Raji (cell line): Measurements from ENCODE around the gene ELAPOR1.

Experiments
- POLR2A ChIP-seq: IDR thresholded peaks from 2 replicates; pipeline ENCODE4 v1.6.1; 2011; ENCODE audit warnings: low read depth, low read length, control low read depth; ENCODE audit not compliant: insufficient read depth

ELAPOR1 gene

GRCh38 chr1:109112056-109112651 lies 1.8 kb upstream of the ELAPOR1 start:
- no peak for TF ChIP-seq POLR2A

- TF ChIP-seq POLR2A, result no peak
Measured at GRCh38 chr1:109112652-109113285, 1.1 kb upstream of the ELAPOR1 start.

- TF ChIP-seq POLR2A, result no peak
Measured at GRCh38 chr1:109114342-109114674, 393 bp downstream of the ELAPOR1 start.

GRCh38 chr1:109115685-109116084 lies 1.8 kb downstream of the ELAPOR1 start:
- no peak for TF ChIP-seq POLR2A

- TF ChIP-seq POLR2A, result no peak
Measured at GRCh38 chr1:109116286-109116685, 2.4 kb downstream of the ELAPOR1 start.

- no peak for TF ChIP-seq POLR2A
Measured at GRCh38 chr1:109118089-109118488, 4.2 kb downstream of the ELAPOR1 start.

- TF ChIP-seq POLR2A, result no peak
Measured at GRCh38 chr1:109120356-109120755, 6.4 kb downstream of the ELAPOR1 start.

GRCh38 chr1:109131059-109131458 lies 17.1 kb downstream of the ELAPOR1 start:
- no peak for TF ChIP-seq POLR2A

- no peak for TF ChIP-seq POLR2A
Measured at GRCh38 chr1:109131800-109132199, 17.9 kb downstream of the ELAPOR1 start.

- TF ChIP-seq POLR2A, result no peak
Measured at GRCh38 chr1:109133002-109133706, 19.2 kb downstream of the ELAPOR1 start.

- TF ChIP-seq POLR2A, result no peak
Measured at GRCh38 chr1:109133815-109134214, 19.9 kb downstream of the ELAPOR1 start.

- no peak for TF ChIP-seq POLR2A
Measured at GRCh38 chr1:109134423-109134822, 20.5 kb downstream of the ELAPOR1 start.

- no peak for TF ChIP-seq POLR2A
Measured at GRCh38 chr1:109135940-109136339, 22.0 kb downstream of the ELAPOR1 start.

- no peak for TF ChIP-seq POLR2A
Measured at GRCh38 chr1:109136766-109137165, 22.9 kb downstream of the ELAPOR1 start.

- TF ChIP-seq POLR2A, result no peak
Measured at GRCh38 chr1:109137958-109138357, 24.0 kb downstream of the ELAPOR1 start.

GRCh38 chr1:109138358-109138757 lies 24.4 kb downstream of the ELAPOR1 start:
- TF ChIP-seq POLR2A, result no peak
